CD8-positive, alpha-beta memory T cell (primary cell): ENCODE results near the gene STK40. TPM values are rescaled to one million over a fixed set of nuclear protein-coding genes. Genes with fewer than 3 reads are reported as not detected.
A peak's percentile ranks its signal among the peaks of the same experiment; 100 is the strongest.

Experiments used
- CTCF ChIA-PET: fragments of 350-600 bp; sonication (Branson Sonifier 250); formaldehyde crosslinking; loops from one replicate; lab custom pipeline; 2021; ENCODE audit warnings: antibody characterized with exemption; lab: Charles Lee
- POLR2A ChIA-PET: fragments of 350-600 bp; sonication (Branson Sonifier 250); formaldehyde crosslinking; loops from one replicate; lab custom pipeline; 2021; ENCODE audit warnings: antibody characterized with exemption; lab: Charles Lee
- DNase-seq, 5 donors: peaks; one replicate each; pipeline versions ENCODE4 v3.0.0 to v3.0.0-alpha.2; 2020 to 2022; ENCODE audit warnings: mixed read lengths in 1 of 5
- H3K27ac ChIP-seq: one replicate; pipeline ENCODE4 v1.7.0; 2013; ENCODE audit warnings: low read depth, mild to moderate bottlenecking, low read length, moderate library complexity
- H3K27me3 ChIP-seq: 2 replicates; pipeline ENCODE4 v1.7.0; 2013; ENCODE audit warnings: low read length, mild to moderate bottlenecking; ENCODE audit not compliant: insufficient read depth, poor library complexity, severe bottlenecking
- H3K36me3 ChIP-seq: 2 replicates; pipeline ENCODE4 v1.7.0; 2013; ENCODE audit warnings: mild to moderate bottlenecking, low read length, moderate library complexity; ENCODE audit not compliant: insufficient read depth
- H3K4me1 ChIP-seq: 2 replicates; pipeline ENCODE4 v1.7.0; 2013; ENCODE audit warnings: mild to moderate bottlenecking, low read length, moderate library complexity; ENCODE audit not compliant: insufficient read depth
- H3K4me3 ChIP-seq: 2 replicates; pipeline ENCODE4 v1.7.0; 2013; ENCODE audit warnings: mild to moderate bottlenecking, low read length
- H3K9me3 ChIP-seq: 2 replicates; pipeline ENCODE4 v1.7.0; 2013; ENCODE audit warnings: mild to moderate bottlenecking, low read length
- H3K27ac Mint-ChIP-seq, 8 donors: one replicate each; pipeline ENCODE4 v1.8.0; 2020 to 2021; ENCODE audit warnings: mixed read lengths in 8 of 8, mild to moderate bottlenecking in 6 of 8, inconsistent platforms in 3 of 8, moderate library complexity in 3 of 8
- H3K27me3 Mint-ChIP-seq, 2 donors: one replicate each; pipeline ENCODE4 v1.8.0; 2020 to 2021; ENCODE audit warnings: mixed read lengths in 2 of 2, mild to moderate bottlenecking in 1 of 2, moderate library complexity in 1 of 2
- H3K36me3 Mint-ChIP-seq, 3 donors: one replicate each; pipeline ENCODE4 v1.8.0; 2020 to 2021; ENCODE audit warnings: mixed read lengths in 3 of 3, inconsistent platforms in 1 of 3, mild to moderate bottlenecking in 1 of 3
- H3K4me1 Mint-ChIP-seq, 3 donors: one replicate each; pipeline ENCODE4 v1.8.0; 2020 to 2021; ENCODE audit warnings: mixed read lengths in 3 of 3, inconsistent platforms in 1 of 3, mild to moderate bottlenecking in 1 of 3
- H3K4me3 Mint-ChIP-seq, 7 donors: one replicate each; pipeline ENCODE4 v1.8.0; 2020 to 2021; ENCODE audit warnings: mixed read lengths in 7 of 7, mild to moderate bottlenecking in 6 of 7, moderate library complexity in 4 of 7, inconsistent platforms in 2 of 7
- H3K9me3 Mint-ChIP-seq, 5 donors: one replicate each; pipeline ENCODE4 v1.8.0; 2020 to 2022; ENCODE audit warnings: mixed read lengths in 5 of 5, mild to moderate bottlenecking in 3 of 5, moderate library complexity in 2 of 5, inconsistent platforms in 1 of 5
- polyA plus RNA-seq: library from polyadenylated mRNA; unstranded; fragments of 300-500 nt; fragmentation: Illumina TruSeq; gene quantifications from one replicate; pipeline ENCODE4 v1.2.3, GENCODE V29; 2021
- total RNA-seq, 2 experiments: library from RNA; stranded (reverse); gene quantifications; one replicate each; pipeline ENCODE4 v1.2.3, GENCODE V29; 2021

STK40 gene
- total and polyA plus RNA-seq, 3 experiments from 2014 or later = 52.9 to 56.8 (median 53.7) TPM

DNA sequence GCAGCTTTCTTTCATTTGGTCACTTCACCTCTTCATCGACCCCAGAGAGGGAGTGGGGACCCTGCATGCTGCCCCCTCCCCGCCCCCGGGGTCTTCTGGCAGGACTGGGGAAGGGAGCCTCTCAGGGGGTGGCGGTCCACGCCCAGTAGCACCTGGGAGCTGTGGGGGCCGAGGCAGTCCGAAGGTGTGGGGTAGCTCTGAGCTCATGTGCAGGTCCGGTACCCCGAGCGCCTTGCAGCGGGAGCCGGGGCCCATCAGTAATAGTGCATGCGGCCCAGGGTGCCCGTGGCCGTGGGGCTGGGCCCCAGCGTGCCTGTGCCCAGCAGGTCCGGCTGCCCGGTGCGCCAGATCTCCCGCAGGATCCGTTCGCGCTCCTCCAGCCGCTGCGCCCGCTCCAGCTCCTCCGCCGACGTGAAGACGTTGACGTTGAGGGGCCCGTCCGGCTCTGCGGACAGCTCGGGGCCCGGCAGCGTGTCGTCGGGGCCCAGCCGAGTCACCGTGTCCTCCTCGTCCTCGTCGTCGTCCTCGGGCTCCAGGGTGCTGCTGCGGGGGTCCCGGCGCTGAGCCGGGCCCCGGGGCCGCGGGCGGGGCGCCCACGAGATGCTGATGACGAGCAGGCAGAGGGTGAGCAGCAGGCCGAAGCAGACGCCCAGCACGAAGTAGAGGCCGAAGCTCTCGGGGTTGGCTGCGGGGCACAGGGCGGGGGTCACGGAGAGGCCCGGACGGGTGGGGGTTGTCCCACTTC lies 63.5 kb downstream of the STK40 start:
- peak overlapping the region; percentile 64 to 89 (median 79) for H3K4me3 Mint-ChIP-seq
- Histone ChIP-seq H3K36me3 (no peaks in the 10 kb centered on the region), H3K27me3 (no peaks in the 10 kb centered on the region), H3K4me3 (no peak overlapping the region), H3K4me1 (peaks cover 10% of the 10 kb centered on the region), H3K27ac (peak overlapping the region; percentile 59), H3K9me3 (no peaks in the 10 kb centered on the region)
- H3K9me3 Mint-ChIP-seq = no peaks in the 10 kb centered on the region
- DNase-seq = no peak
- peak overlapping the region in 6 of 8 donors; percentile 5 to 90 (median 64) for H3K27ac Mint-ChIP-seq
- no peaks in the 10 kb centered on the region for H3K36me3 Mint-ChIP-seq
- H3K27me3 Mint-ChIP-seq = no peaks in the 10 kb centered on the region
- ChIA-PET CTCF (interaction anchor here (1.1 to 5.0 kb wide), 3 partner anchors 16 to 44 kb away, joined by 3 to 16 read pairs (median 3); partner anchors contain the start of gene SH3D21), POLR2A (interaction anchor here (2.2 kb wide), 1 partner anchor 16 kb away, joined by 13 read pairs; the partner anchor contains the start of gene SH3D21)
- H3K4me1 Mint-ChIP-seq = peaks cover 25 to 38% (median 26%) of the 10 kb centered on the region in 3 donors

DNA sequence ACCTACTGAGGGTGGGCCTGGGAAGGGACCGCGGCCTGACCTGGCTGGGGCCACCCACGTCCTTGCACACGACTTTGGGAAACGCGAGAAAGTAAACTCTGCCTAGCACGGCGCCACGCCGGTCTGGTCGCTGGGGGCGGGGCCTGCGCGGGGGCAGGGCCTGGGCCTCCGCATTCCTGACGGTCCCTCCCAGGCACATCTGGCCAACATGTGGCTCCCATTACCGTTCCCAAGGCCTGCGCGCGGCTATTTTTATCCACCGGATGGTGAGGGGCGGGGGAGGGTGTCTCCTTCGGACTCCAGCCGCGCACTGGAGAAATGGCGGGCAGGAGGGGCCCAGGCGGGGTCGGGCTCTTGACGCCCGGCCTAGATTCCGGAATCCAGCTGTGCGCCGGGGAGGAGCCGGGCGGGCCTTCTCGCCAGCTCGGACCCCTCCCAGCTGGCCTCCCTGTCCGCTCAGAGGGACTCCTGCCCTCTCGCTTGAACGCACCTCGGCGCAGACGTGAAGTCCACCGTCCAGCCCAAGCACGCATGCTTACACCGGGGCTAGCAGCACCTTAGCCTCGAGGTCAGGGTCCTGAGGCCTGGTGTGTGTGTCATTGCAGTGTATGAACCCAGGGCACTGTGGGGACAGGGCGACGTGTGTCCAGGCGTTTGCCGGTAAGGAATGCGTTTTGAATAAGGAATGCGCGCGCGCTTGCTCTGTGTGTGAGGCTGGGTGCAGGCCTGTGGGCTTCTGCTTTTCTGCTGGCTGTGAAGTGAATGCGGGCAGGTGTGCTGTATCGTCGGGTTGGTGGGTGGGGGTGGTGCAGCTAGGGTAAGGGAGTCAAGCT lies 64.4 kb downstream of the STK40 start:
- POLR2A ChIA-PET = interaction anchor here (0.5 to 2.2 kb wide), 2 partner anchors 14 to 15 kb away, joined by 3 to 13 read pairs; partner anchors contain the start of gene SH3D21
- Mint-ChIP-seq H3K36me3 (no peaks in the 10 kb centered on the region), H3K9me3 (no peaks in the 10 kb centered on the region), H3K4me1 (peaks cover 20 to 34% (median 25%) of the 10 kb centered on the region in 3 donors), H3K27me3 (no peaks in the 10 kb centered on the region), H3K4me3 (peak overlapping the region; percentile 66 to 80 (median 73)), H3K27ac (peak overlapping the region; percentile 5 to 89 (median 57))
- Histone ChIP-seq H3K36me3 (no peaks in the 10 kb centered on the region), H3K4me3 (peak overlapping the region; percentile 28), H3K4me1 (peaks cover 10% of the 10 kb centered on the region), H3K27me3 (no peaks in the 10 kb centered on the region), H3K27ac (peak overlapping the region; percentile 59), H3K9me3 (no peaks in the 10 kb centered on the region)
- DNase-seq = peak in 1 of 5 donors; percentile 26
- CTCF ChIA-PET = interaction anchor here (1.1 to 5.0 kb wide), 2 partner anchors 15 to 36 kb away, joined by 3 to 16 read pairs; partner anchors contain the start of gene SH3D21

DNA sequence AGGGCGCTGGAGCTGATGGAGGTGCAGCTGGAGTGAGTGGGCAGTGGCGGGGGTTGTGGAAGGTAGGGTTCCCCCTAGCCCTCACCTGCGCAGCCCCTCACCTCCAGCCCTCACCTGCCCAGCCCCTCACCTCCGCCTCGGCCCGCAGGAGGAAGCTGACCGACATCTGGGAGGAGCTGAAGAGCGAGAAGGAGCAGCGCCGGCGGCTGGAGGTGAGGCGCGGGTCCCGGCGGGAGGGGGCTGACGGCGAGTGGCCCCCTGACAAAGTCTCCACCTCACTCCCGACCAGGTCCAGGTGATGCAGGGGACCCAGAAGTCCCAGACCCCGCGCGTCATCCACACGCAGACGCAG lies 65.0 kb downstream of the STK40 start:
- Mint-ChIP-seq H3K27ac (peak overlapping the region; percentile 18 to 96 (median 71)), H3K4me3 (peak overlapping the region; percentile 44 to 78 (median 69)), H3K36me3 (no peaks in the 10 kb centered on the region), H3K4me1 (peaks cover 20 to 34% (median 25%) of the 10 kb centered on the region in 3 donors), H3K9me3 (no peaks in the 10 kb centered on the region), H3K27me3 (no peaks in the 10 kb centered on the region)
- Histone ChIP-seq H3K36me3 (no peaks in the 10 kb centered on the region), H3K9me3 (no peaks in the 10 kb centered on the region), H3K27ac (peak overlapping the region; percentile 59), H3K4me1 (peaks cover 10% of the 10 kb centered on the region), H3K27me3 (no peaks in the 10 kb centered on the region), H3K4me3 (peak overlapping the region; percentile 28)
- CTCF ChIA-PET = interaction anchor here (1.0 to 5.0 kb wide), 2 partner anchors 12 to 14 kb away, joined by 3 to 16 read pairs; partner anchors contain the start of gene SH3D21
- no peak for DNase-seq
- POLR2A ChIA-PET = interaction anchor here (0.5 kb wide), 1 partner anchor 14 kb away, joined by 3 read pairs; no protein-coding TSS in a partner anchor

DNA sequence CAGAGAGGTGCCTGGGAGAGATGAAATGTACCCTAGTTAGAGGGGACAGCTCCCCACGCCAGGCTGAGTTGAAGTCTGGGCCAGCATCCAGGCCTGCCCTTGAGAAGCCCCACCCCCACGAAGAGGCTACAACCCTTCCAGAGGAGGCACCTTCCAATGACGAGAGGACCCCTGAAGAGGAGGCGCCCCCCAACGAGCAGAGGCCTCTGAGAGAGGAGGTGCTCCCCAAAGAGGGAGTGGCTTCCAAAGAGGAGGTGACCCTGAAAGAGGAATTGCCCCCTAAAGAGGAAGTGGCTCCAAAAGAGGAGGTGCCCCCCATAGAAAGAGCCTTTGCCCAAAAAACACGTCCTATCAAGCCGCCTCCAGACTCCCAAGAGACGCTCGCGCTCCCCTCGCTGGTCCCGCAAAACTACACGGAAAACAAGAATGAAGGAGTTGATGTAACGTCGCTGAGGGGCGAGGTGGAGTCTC lies 65.4 kb downstream of the STK40 start:
- H3K27ac Mint-ChIP-seq = peak overlapping the region; percentile 18 to 96 (median 78)
- POLR2A ChIA-PET = no interaction called here
- DNase-seq = no peak

DNA sequence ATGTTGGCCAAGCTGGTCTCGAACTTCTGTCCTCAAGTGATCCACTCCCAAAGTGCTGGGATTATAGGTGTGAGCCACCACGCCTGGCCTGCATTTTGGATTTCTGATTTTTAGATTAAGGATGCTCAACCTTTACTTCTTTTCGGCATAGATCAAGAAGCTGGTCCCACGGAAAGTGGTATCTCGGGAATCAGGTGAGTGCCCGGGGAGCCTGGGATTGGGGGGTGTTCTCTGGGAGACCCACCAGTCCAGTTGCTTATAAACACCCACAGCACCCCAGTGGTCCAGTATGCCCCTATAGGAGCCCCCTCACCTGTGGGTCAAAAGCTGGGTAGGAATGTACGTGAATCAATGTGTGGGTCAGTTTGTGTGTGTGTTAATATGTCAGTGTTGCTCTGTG lies 76.3 kb downstream of the STK40 start:
- Histone ChIP-seq H3K4me3 (no peak overlapping the region), H3K4me1 (peaks cover 14% of the 10 kb centered on the region), H3K9me3 (no peaks in the 10 kb centered on the region), H3K27me3 (no peaks in the 10 kb centered on the region), H3K27ac (no peak overlapping the region), H3K36me3 (no peaks in the 10 kb centered on the region)
- POLR2A ChIA-PET = no interaction called here
- H3K4me1 Mint-ChIP-seq = peaks cover 10 to 18% (median 17%) of the 10 kb centered on the region in 3 donors
- H3K27me3 Mint-ChIP-seq = no peaks in the 10 kb centered on the region
- H3K4me3 Mint-ChIP-seq = peak overlapping the region in 2 of 7 donors; percentile 13 to 41
- H3K27ac Mint-ChIP-seq = peak overlapping the region in 1 of 8 donors; percentile 30
- CTCF ChIA-PET = no interaction called here
- H3K9me3 Mint-ChIP-seq = no peaks in the 10 kb centered on the region
- peaks cover 0 to 9% (median 2%) of the 10 kb centered on the region in 3 donors for H3K36me3 Mint-ChIP-seq
- DNase-seq = no peak

More for the DNA sequence above, 65.4 kb downstream of the STK40 start:
- Mint-ChIP-seq H3K9me3 (no peaks in the 10 kb centered on the region), H3K4me1 (peaks cover 20 to 34% (median 25%) of the 10 kb centered on the region in 3 donors), H3K36me3 (no peaks in the 10 kb centered on the region), H3K4me3 (peak overlapping the region; percentile 58 to 78 (median 69)), H3K27me3 (no peaks in the 10 kb centered on the region)
- Histone ChIP-seq H3K4me3 (no peak overlapping the region), H3K36me3 (no peaks in the 10 kb centered on the region), H3K27me3 (no peaks in the 10 kb centered on the region), H3K27ac (no peak overlapping the region), H3K4me1 (peaks cover 10% of the 10 kb centered on the region), H3K9me3 (no peaks in the 10 kb centered on the region)
- CTCF ChIA-PET = interaction anchor here (1.0 to 5.0 kb wide), 3 partner anchors 12 to 14 kb away, joined by 3 to 16 read pairs (median 5); partner anchors contain the start of gene SH3D21

DNA sequence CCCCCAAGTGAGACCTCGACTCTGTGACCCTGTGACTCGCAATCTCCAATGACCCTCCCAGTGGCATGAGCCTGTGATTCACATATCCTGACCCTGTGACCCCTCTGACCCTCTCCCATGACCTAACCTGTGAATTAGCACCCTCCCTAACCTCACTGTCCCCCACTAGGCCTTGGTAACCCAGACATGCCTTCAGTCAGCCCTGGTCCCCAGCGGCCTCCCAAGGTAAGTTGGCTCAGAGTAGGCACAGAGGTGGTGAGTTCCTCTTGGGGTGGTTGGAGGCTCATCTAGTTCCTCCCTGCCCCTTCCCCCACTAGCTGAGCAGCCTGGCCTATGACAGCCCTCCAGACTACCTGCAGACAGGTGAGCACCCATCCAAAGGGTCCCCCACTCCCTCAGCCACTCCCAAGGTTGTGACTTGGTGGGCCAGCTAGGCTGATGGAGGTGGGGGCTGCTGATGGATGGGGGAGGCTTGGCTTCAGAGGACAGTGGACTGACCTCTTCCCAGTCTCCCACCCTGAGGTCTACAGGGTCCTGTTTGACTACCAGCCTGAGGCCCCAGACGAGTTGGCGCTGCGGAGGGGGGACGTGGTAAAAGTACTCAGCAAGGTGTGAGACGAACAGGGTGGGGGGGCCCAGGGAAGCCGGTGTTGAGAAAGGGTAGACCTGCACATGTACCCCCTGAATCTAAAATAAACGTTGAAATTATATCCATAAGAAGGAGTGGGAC lies 78.0 kb downstream of the STK40 start:
- no peaks in the 10 kb centered on the region for H3K9me3 Mint-ChIP-seq
- peak overlapping the region in 2 of 8 donors; percentile 35 to 93 for H3K27ac Mint-ChIP-seq
- H3K4me3 Mint-ChIP-seq = peak overlapping the region; percentile 85 to 98 (median 94)
- CTCF ChIA-PET = interaction anchor here (0.6 to 2.4 kb wide), 3 partner anchors 15 to 114 kb away, joined by 4 to 16 read pairs (median 5); partner anchors contain the start of gene EVA1B
- no peaks in the 10 kb centered on the region for H3K27me3 Mint-ChIP-seq
- H3K4me1 Mint-ChIP-seq = peaks cover 10 to 18% (median 17%) of the 10 kb centered on the region in 3 donors
- H3K36me3 Mint-ChIP-seq = peaks cover 0 to 23% (median 6%) of the 10 kb centered on the region in 3 donors
- no peaks in the 10 kb centered on the region for H3K27me3 ChIP-seq
- no peak for DNase-seq
- H3K36me3 ChIP-seq = peaks cover 6% of the 10 kb centered on the region
- H3K9me3 ChIP-seq = no peaks in the 10 kb centered on the region
- H3K27ac ChIP-seq = no peak overlapping the region
- POLR2A ChIA-PET = interaction anchor here (0.6 to 1.5 kb wide), 5 partner anchors 9 to 99 kb away, joined by 3 to 13 read pairs (median 4); partner anchors contain the start of gene EVA1B
- H3K4me1 ChIP-seq = peaks cover 14% of the 10 kb centered on the region
- H3K4me3 ChIP-seq = no peak overlapping the region
